ENCODE results near the gene KLB. TPM values are rescaled to one million over a fixed set of nuclear protein-coding genes. Genes with fewer than 3 reads are reported as not detected.

Gene KLB
- total and polyA plus RNA-seq, 2 of the 4 experiments (the other 2 are of a cell fraction): not detected

DNA sequence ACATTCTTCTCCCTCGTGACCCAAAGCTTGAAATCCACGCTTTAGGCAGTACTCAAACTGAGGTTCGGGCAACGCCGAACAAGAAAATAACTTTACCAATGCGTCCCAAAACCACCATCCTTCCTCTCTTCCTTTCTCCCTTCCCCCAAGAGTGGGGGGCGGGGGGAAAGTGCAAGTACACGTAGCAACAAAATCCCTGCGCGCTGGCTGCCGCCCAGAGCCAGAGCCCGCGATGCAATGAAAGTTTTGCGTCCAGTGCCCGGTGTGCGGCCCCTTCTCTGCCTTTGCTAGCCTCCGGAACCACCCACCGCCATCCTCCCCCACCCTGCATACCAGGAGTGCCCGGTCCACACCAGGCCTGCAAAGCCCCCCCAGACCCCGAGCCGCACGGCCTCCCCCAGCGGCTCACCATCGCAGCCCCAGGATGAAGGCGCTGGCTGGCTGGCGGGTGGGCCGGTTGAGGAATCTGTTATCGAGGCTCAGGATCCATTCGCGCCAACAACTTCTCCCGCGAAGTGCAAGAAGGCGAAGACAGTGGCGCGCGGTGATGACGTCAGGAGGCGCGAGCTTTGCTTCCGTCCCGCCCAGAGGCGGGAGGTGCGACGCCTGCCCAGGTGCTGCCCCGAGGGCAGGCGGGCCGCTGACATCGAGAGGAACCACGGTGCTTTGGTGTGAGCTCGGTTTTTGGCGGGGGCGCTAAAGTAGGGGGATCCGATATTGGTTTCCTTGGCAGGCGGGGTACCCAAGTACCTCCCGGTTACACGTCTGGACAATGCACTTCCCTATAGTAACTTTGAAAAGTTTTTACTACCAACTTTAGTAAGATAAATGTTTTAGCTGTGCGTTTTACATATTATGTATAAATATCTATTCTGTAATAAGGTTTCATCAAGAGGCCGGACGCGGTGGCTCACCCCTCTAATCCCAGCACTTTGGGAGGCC lies 40.6 kb upstream of the KLB start, which contains the start of gene RFC1:
TSS of gene RFC1 (minus strand) at position 533 of the 942 bp plus-strand sequence. CDS start at position 412, 121 bp downstream.
- no TSS peak for BruUV-seq (replicated peaks)
- peaks cover 4% of the 10 kb centered on the region; the same call in 1 of the 2 replicates for H3K9me1 ChIP-seq (ENCODE audit: insufficient read depth, low read length)
- peak within 1 kb of the TSS; percentile 80 for H3K14ac ChIP-seq (replicated peaks; ENCODE audit: low read depth, low read length)
- H3K56ac ChIP-seq (ENCODE audit: extremely low read depth, insufficient read depth, low read length): peak within 1 kb of the TSS; percentile 36; the same call in 1 of the 2 replicates
- H2AK9ac ChIP-seq (replicated peaks; ENCODE audit: low read depth, low read length, poor library complexity): peak within 1 kb of the TSS; percentile 79
- H2BK20ac ChIP-seq (ENCODE audit: low read depth, low read length): no peak within 1 kb of the TSS
- DNase-seq (peak; percentile 88), ATAC-seq (ENCODE audit: low read depth) (peak; percentile 80)
- H2AK5ac ChIP-seq (ENCODE audit: low read depth, low read length): 0 out of 2 replicates have a peak within 1 kb of the TSS, but pooled peaks have one; percentile 9
- H3K36me3 ChIP-seq (ENCODE audit: control insufficient read depth, insufficient read depth, low read length): no peaks in the 10 kb centered on the region
- 0% methylated on average over 13 of the region's 60 CpGs; no CpG with 5 or more reads in 1 of the 2 experiments for WGBS, 2 experiments (ENCODE audit: extremely low coverage in 2 of 2, insufficient read length in 1 of 2)
- peak within 1 kb of the TSS; percentile 49; the same call in 1 of the 3 replicates for H2BK15ac ChIP-seq (ENCODE audit: low read depth, low read length)
- peaks cover 3% of the 10 kb centered on the region for H3K4me1 ChIP-seq (ENCODE audit: control insufficient read depth, insufficient read depth, low read length)
- H3K4me2 ChIP-seq (ENCODE audit: low read depth, low read length): peak within 1 kb of the TSS; percentile 87
- H4K8ac ChIP-seq (ENCODE audit: low read depth in 2 of 2, low read length in 2 of 2): peak within 1 kb of the TSS; percentile 64 to 99
- CTCF ChIA-PET: interaction anchor here (0.6 kb wide), 1 partner anchor 687 kb away, joined by 5 read pairs; no protein-coding TSS in a partner anchor
- dilution Hi-C loops (cut with HindIII; ENCODE audit: low sequenced_read_pairs, unreplicated experiment) (no loop called here), intact Hi-C loops (cut with micrococcal nuclease) (loop anchor here (5.0 kb wide), 1 partner anchor 44 kb away; no protein-coding TSS in a partner anchor), in situ Hi-C loops (cut with MboI; ENCODE audit: low sequenced_read_pairs) (no loop called here)
- peak within 1 kb of the TSS; percentile 32 for H2BK5ac ChIP-seq (ENCODE audit: low read depth, low read length, poor library complexity, severe bottlenecking)
- peak within 1 kb of the TSS; percentile 48 for H4K91ac ChIP-seq (ENCODE audit: insufficient read depth, low read depth, low read length)
- H3K27ac ChIP-seq (ENCODE audit: insufficient read depth, low read length): peak within 1 kb of the TSS; percentile 76
- peak within 1 kb of the TSS; percentile 86 for H3K4ac ChIP-seq (ENCODE audit: low read depth, low read length)
- peak within 1 kb of the TSS; percentile 63 for H2BK120ac ChIP-seq (ENCODE audit: low read depth, low read length)
- no peaks in the 10 kb centered on the region for H3K9me3 ChIP-seq (ENCODE audit: control insufficient read depth, insufficient read depth, low read length)
- H3K27me3 ChIP-seq (ENCODE audit: control insufficient read depth, insufficient read depth, low read length): no peaks in the 10 kb centered on the region
- H4K5ac ChIP-seq (ENCODE audit: low read depth, low read length): peak within 1 kb of the TSS; percentile 89
- H3K79me1 ChIP-seq (ENCODE audit: low read depth in 1 of 2, low read length in 2 of 2): peaks cover 16 to 35% of the 10 kb centered on the region in 2 experiments
- H2AFZ ChIP-seq (replicated peaks; ENCODE audit: low read length, poor library complexity): peak within 1 kb of the TSS; percentile 98
- 0 out of 2 replicates have a peak within 1 kb of the TSS, but pooled peaks have one; percentile 2 for H3K18ac ChIP-seq (ENCODE audit: low read depth, low read length)
- TF ChIP-seq, protein P1, sequence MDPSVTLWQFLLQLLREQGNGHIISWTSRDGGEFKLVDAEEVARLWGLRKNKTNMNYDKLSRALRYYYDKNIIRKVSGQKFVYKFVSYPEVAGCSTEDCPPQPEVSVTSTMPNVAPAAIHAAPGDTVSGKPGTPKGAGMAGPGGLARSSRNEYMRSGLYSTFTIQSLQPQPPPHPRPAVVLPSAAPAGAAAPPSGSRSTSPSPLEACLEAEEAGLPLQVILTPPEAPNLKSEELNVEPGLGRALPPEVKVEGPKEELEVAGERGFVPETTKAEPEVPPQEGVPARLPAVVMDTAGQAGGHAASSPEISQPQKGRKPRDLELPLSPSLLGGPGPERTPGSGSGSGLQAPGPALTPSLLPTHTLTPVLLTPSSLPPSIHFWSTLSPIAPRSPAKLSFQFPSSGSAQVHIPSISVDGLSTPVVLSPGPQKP (IDR thresholded peaks at IDR 0.05; ENCODE audit: borderline replicate concordance, low read depth, low read length): no peak
- no peak for TF ChIP-seq CEBPB (IDR thresholded peaks at IDR 0.05; ENCODE audit: low read depth, low read length)
- TF ChIP-seq RCOR1 (IDR thresholded peaks at IDR 0.05; ENCODE audit: insufficient replicate concordance, low read length): peak; percentile 60
- no peak for TF ChIP-seq FOS (IDR thresholded peaks at IDR 0.05; ENCODE audit: low read depth, low read length)
- no peak for TF ChIP-seq RAD21 (IDR thresholded peaks at IDR 0.05; ENCODE audit: low read length)
- no peak; the same call in 1 of the 2 replicates for TF ChIP-seq MAZ (IDR thresholded peaks at IDR 0.05; ENCODE audit: borderline replicate concordance, low read depth, low read length)
- TF ChIP-seq MXI1 (IDR thresholded peaks at IDR 0.05; ENCODE audit: borderline replicate concordance, low read depth, low read length): peak; percentile 61
- TF ChIP-seq NFE2L2 (IDR thresholded peaks at IDR 0.05; ENCODE audit: low read depth, low read length): no peak
- H3K23ac ChIP-seq (ENCODE audit: low read depth, low read length): peak within 1 kb of the TSS; percentile 41
- peak within 1 kb of the TSS; percentile 65 for H3K4me3 ChIP-seq (ENCODE audit: insufficient read depth, low read depth, low read length)
- POLR2A ChIA-PET (ENCODE audit: unreplicated experiment): interaction anchor here (0.6 kb wide), 1 partner anchor 25 kb away, joined by 4 read pairs; no protein-coding TSS in a partner anchor
- peak within 1 kb of the TSS; percentile 78 for H3K9ac ChIP-seq (ENCODE audit: low read depth, low read length)
- peaks cover 24% of the 10 kb centered on the region for H4K20me1 ChIP-seq (ENCODE audit: insufficient read depth, low read length)
